A549 (cell line): Measurements from ENCODE around the gene TMEM132D.

Experiments used
- CTCF ChIP-seq: fragments of >200 bp; sonication (Bioruptor Twin); formaldehyde crosslinking; IDR thresholded peaks from 3 replicates; pipeline ENCODE4 v1.5.1; 2016
- POLR2A ChIP-seq: IDR thresholded peaks from 2 replicates; pipeline ENCODE4 v1.6.1; 2012; ENCODE audit warnings: mild to moderate bottlenecking, low read length
- POLR2AphosphoS2 ChIP-seq: conservative IDR thresholded peaks from 2 replicates; pipeline ENCODE4 v1.6.1; 2012; ENCODE audit warnings: low read length, improper control_type of control experiment, inconsistent platforms
- ZSCAN20 ChIP-seq: fragments of 250-450 bp; sonication (Bioruptor Pico); IDR thresholded peaks from 2 replicates; pipeline ENCODE4 v1.8.0; 2022; ENCODE audit warnings: mild to moderate bottlenecking, moderate library complexity
- TF ChIP-seq, protein P1 (sequence below): fragments of 200-600 bp; sonication (generic); IDR thresholded peaks from 2 replicates; pipeline ENCODE4 v1.6.1; 2016; ENCODE audit warnings: antibody characterized with exemption, mild to moderate bottlenecking, moderate library complexity

DNA sequence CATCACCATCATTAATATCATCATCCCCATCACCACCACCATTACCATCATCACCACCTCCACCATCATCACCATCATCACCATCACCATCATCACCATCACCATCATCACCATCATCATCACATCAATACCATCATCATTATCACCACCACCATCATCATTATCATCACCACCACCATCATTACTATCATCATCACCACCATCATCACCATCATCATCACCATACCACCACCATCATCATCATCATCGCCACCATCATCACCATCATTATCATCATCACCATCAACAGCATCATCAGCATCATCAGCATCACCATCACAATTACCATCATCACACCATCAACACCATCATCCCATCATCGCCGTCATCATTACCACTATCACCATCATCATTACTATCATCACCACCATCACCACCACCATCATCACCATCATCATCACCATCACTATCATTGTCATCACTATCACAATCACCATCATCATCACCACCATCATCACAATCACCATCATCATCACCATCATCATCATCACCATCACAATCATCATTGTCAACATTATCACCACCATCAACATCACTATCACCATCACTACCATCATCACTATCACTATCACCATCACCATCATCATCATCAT lies 767.0 kb downstream of the TMEM132D start:
- TF ChIP-seq CTCF (no peak), POLR2AphosphoS2 (no peak), POLR2A (no peak), ZSCAN20 (CRISPR knock-in tag) (no peak)
- TF ChIP-seq, protein P1, sequence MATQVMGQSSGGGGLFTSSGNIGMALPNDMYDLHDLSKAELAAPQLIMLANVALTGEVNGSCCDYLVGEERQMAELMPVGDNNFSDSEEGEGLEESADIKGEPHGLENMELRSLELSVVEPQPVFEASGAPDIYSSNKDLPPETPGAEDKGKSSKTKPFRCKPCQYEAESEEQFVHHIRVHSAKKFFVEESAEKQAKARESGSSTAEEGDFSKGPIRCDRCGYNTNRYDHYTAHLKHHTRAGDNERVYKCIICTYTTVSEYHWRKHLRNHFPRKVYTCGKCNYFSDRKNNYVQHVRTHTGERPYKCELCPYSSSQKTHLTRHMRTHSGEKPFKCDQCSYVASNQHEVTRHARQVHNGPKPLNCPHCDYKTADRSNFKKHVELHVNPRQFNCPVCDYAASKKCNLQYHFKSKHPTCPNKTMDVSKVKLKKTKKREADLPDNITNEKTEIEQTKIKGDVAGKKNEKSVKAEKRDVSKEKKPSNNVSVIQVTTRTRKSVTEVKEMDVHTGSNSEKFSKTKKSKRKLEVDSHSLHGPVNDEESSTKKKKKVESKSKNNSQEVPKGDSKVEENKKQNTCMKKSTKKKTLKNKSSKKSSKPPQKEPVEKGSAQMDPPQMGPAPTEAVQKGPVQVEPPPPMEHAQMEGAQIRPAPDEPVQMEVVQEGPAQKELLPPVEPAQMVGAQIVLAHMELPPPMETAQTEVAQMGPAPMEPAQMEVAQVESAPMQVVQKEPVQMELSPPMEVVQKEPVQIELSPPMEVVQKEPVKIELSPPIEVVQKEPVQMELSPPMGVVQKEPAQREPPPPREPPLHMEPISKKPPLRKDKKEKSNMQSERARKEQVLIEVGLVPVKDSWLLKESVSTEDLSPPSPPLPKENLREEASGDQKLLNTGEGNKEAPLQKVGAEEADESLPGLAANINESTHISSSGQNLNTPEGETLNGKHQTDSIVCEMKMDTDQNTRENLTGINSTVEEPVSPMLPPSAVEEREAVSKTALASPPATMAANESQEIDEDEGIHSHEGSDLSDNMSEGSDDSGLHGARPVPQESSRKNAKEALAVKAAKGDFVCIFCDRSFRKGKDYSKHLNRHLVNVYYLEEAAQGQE, result no peak
